Measurements from ENCODE around the gene APCDD1. TPM values are rescaled to one million over a fixed set of nuclear protein-coding genes. Genes with fewer than 3 reads are reported as not detected.

APCDD1 gene
- total RNA-seq, 2 experiments from 2014 or later = not detected

DNA sequence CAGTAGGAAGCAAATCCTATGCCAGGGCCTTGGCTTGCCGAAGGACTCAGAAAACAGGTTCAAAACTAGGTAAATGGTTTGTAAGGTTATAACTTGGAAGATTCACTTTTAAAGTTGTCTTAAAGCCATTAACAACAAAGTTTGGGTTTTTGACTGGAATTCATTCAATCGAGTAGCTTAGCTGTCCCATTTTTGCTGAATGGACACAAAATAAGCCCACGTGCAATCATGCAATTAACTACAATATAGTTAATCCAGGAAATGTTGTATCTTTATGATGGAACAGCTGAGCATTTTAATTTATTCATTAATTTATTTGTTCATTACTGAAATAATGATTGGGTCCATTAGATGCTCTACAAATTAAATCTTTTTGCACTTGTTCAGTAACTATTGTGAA, 18.3 kb upstream of the APCDD1 start:
- ATAC-seq (ENCODE audit: poor library complexity) = no peak
- DNase-seq = no peak
- Histone ChIP-seq H3K27me3 (ENCODE audit: control insufficient read depth in 1 of 2, insufficient read depth in 2 of 2, low read length in 2 of 2) (peaks cover 0 to 3% of the 10 kb centered on the region in 2 experiments), H3K4me1 (ENCODE audit: insufficient read depth, low read length) (no peaks in the 10 kb centered on the region), H3K27ac (ENCODE audit: low read depth in 1 of 2, low read length in 2 of 2) (no peak overlapping the region), H3K4me3 (ENCODE audit: low read length) (no peak overlapping the region), H3K9me3 (ENCODE audit: control insufficient read depth in 1 of 2, insufficient read depth in 1 of 2, low read length in 2 of 2) (no peaks in the 10 kb centered on the region), H3K36me3 (ENCODE audit: insufficient read depth, low read length) (no peaks in the 10 kb centered on the region)
- H3K27ac Mint-ChIP-seq = no peak overlapping the region
- no peaks in the 10 kb centered on the region for H3K9me3 Mint-ChIP-seq
- intact Hi-C loops (cut with DNase I, micrococcal nuclease) = no loop called here
- ChIA-PET CTCF (no interaction called here), POLR2A (no interaction called here)
- no peak overlapping the region for H3K4me3 Mint-ChIP-seq
- TF ChIP-seq, protein P1, sequence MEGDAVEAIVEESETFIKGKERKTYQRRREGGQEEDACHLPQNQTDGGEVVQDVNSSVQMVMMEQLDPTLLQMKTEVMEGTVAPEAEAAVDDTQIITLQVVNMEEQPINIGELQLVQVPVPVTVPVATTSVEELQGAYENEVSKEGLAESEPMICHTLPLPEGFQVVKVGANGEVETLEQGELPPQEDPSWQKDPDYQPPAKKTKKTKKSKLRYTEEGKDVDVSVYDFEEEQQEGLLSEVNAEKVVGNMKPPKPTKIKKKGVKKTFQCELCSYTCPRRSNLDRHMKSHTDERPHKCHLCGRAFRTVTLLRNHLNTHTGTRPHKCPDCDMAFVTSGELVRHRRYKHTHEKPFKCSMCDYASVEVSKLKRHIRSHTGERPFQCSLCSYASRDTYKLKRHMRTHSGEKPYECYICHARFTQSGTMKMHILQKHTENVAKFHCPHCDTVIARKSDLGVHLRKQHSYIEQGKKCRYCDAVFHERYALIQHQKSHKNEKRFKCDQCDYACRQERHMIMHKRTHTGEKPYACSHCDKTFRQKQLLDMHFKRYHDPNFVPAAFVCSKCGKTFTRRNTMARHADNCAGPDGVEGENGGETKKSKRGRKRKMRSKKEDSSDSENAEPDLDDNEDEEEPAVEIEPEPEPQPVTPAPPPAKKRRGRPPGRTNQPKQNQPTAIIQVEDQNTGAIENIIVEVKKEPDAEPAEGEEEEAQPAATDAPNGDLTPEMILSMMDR (IDR thresholded peaks at IDR 0.05) = no peak
- H3K4me1 Mint-ChIP-seq (ENCODE audit: low read depth) = no peaks in the 10 kb centered on the region
- no peaks in the 10 kb centered on the region for H3K36me3 Mint-ChIP-seq (ENCODE audit: low read depth)
- H3K27me3 Mint-ChIP-seq = peaks cover 4% of the 10 kb centered on the region

DNA sequence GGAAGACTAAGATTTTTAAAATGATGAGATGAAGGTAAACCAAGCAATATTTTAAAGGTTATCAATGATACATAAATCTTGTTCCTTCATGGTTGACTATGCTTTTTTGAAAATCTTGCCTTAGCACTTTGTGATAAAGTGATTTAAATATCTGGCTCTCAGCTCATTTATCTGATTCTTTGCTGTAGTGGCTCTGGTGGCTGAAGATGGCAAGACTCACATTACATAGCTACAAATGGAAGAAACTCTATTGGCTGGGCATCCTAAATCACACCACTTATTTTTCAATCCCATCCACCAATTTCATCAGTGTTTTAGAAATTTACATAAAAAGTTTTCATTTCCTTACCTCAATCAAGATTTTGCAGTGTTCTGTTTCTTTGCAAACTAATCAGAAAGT, 16.6 kb upstream of the APCDD1 start:
- ChIA-PET CTCF (no interaction called here), POLR2A (no interaction called here)
- H3K4me1 ChIP-seq (ENCODE audit: insufficient read depth, low read length) = no peaks in the 10 kb centered on the region
- H3K4me3 ChIP-seq (ENCODE audit: low read length) = no peak overlapping the region
- no peak for ATAC-seq (ENCODE audit: poor library complexity)
- Mint-ChIP-seq H3K27ac (no peak overlapping the region), H3K9me3 (no peaks in the 10 kb centered on the region), H3K4me1 (ENCODE audit: low read depth) (no peaks in the 10 kb centered on the region), H3K4me3 (no peak overlapping the region), H3K27me3 (peaks cover 4% of the 10 kb centered on the region), H3K36me3 (ENCODE audit: low read depth) (no peaks in the 10 kb centered on the region)
- TF ChIP-seq, protein P1 (IDR thresholded peaks at IDR 0.05) = no peak
- DNase-seq = no peak
- H3K27me3 ChIP-seq (ENCODE audit: control insufficient read depth in 1 of 2, insufficient read depth in 2 of 2, low read length in 2 of 2) = peaks cover 3 to 7% of the 10 kb centered on the region in 2 experiments
- intact Hi-C loops (cut with DNase I, micrococcal nuclease) = no loop called here
- H3K36me3 ChIP-seq (ENCODE audit: insufficient read depth, low read length) = no peaks in the 10 kb centered on the region
- no peaks in the 10 kb centered on the region for H3K9me3 ChIP-seq (ENCODE audit: control insufficient read depth in 1 of 2, insufficient read depth in 1 of 2, low read length in 2 of 2)
- no peak overlapping the region for H3K27ac ChIP-seq (ENCODE audit: low read depth in 1 of 2, low read length in 2 of 2)

DNA sequence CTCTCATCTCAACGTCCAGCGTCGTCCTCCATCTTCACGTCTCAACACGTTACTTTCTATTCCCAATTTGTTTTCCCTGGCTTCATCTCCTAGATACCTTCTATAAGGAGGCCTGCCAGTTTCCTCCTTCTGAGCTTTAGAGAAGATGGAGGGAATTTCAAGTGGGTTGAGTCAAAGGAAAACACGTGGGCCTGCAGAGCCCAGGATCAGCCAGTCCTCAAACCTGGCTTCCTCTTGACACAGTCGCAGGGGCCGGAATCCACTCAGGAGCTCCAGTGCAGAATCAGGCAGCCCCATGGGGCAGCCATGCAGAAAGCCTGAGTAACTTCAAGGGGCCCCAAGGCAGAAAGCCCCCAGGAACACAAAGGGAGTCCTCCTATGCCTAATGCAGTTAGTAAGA, 14.5 kb upstream of the APCDD1 start:
- TF ChIP-seq, protein P1 (IDR thresholded peaks at IDR 0.05) = no peak
- no peaks in the 10 kb centered on the region for H3K36me3 ChIP-seq (ENCODE audit: insufficient read depth, low read length)
- ChIA-PET POLR2A (no interaction called here), CTCF (no interaction called here)
- H3K27me3 ChIP-seq (ENCODE audit: control insufficient read depth in 1 of 2, insufficient read depth in 2 of 2, low read length in 2 of 2) = peaks cover 3 to 9% of the 10 kb centered on the region in 2 experiments
- no peaks in the 10 kb centered on the region for H3K9me3 ChIP-seq (ENCODE audit: control insufficient read depth in 1 of 2, insufficient read depth in 1 of 2, low read length in 2 of 2)
- no peak overlapping the region for H3K27ac ChIP-seq (ENCODE audit: low read depth in 1 of 2, low read length in 2 of 2)
- no peak overlapping the region for H3K4me3 Mint-ChIP-seq
- H3K4me1 Mint-ChIP-seq (ENCODE audit: low read depth) = no peaks in the 10 kb centered on the region
- no peaks in the 10 kb centered on the region for H3K4me1 ChIP-seq (ENCODE audit: insufficient read depth, low read length)
- H3K27me3 Mint-ChIP-seq = peaks cover 10% of the 10 kb centered on the region
- ATAC-seq (ENCODE audit: poor library complexity) (no peak), DNase-seq (no peak)
- H3K27ac Mint-ChIP-seq = no peak overlapping the region
- H3K4me3 ChIP-seq (ENCODE audit: low read length) = no peak overlapping the region
- H3K9me3 Mint-ChIP-seq = no peaks in the 10 kb centered on the region
- no peaks in the 10 kb centered on the region for H3K36me3 Mint-ChIP-seq (ENCODE audit: low read depth)
- intact Hi-C loops (cut with DNase I, micrococcal nuclease) = no loop called here

Measured in CD4-positive, alpha-beta T cell (primary cell).